GM12874 (cell line): Measurements from ENCODE around the gene FAM185A.

Experiments
- TF ChIP-seq, protein P1 (sequence below): IDR thresholded peaks from 2 replicates; pipeline ENCODE4 v1.5.1; 2011; ENCODE audit warnings: low read depth, mild to moderate bottlenecking, control low read depth, low read length, moderate library complexity; ENCODE audit not compliant: insufficient read depth

FAM185A gene

DNA sequence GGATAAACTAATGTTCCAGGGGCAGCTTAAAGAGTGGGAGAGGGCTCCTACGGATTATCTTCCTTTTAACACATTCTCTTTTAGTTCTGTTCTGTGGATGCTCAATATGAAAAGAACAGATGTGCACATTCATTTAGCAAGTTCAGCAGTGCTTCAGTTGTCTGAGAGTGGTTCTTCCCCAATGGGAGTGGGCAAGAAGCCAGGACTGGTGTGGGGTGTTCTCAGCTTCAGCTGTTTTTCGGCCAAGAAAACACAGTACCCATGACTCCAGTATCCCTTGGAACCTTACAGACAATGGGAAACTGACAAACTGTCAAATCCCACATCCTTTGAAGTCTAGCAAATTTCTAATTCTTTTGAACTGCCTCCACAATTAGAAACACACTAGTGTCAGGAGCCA is 92.5 kb downstream of the FAM185A start:
- TF ChIP-seq, protein P1, sequence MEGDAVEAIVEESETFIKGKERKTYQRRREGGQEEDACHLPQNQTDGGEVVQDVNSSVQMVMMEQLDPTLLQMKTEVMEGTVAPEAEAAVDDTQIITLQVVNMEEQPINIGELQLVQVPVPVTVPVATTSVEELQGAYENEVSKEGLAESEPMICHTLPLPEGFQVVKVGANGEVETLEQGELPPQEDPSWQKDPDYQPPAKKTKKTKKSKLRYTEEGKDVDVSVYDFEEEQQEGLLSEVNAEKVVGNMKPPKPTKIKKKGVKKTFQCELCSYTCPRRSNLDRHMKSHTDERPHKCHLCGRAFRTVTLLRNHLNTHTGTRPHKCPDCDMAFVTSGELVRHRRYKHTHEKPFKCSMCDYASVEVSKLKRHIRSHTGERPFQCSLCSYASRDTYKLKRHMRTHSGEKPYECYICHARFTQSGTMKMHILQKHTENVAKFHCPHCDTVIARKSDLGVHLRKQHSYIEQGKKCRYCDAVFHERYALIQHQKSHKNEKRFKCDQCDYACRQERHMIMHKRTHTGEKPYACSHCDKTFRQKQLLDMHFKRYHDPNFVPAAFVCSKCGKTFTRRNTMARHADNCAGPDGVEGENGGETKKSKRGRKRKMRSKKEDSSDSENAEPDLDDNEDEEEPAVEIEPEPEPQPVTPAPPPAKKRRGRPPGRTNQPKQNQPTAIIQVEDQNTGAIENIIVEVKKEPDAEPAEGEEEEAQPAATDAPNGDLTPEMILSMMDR: no peak

DNA sequence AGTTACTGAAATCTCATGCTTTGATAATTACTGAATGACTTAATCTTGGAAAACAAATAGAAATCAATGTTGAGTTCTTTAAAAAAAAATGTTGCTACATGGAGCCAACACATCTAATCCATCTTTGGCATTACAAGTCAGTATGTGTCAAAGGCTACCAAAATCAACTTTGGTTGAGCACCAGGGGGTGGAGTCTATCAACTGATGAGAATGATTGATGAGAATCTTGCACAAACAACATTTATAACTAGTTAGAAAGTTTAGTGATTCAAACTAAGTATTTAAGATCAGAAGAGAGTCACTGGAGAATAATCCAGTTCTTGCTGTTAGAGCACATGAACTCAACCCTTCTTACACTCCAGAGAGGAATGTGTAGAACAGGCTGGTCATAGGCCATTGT is 93.5 kb downstream of the FAM185A start:
- TF ChIP-seq, protein P1: no peak

DNA sequence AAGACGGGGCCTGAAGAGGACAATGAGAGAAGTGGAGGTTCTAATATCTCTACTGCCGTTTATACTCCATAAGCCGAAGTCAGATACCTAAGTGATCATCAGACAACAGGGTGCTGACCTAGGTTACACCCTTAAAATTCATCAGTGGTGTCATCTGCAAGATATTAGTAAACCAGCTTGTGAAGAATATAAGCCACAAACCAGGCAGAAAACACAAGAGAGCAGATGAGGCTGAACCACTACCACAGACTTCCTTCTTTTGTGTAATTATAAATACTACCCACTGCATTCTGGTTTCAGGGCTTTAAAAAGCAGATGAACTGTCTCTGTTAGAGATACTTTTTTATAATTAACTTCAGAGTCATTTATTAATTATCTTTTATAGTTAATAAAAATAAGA is 95.1 kb downstream of the FAM185A start:
- TF ChIP-seq, protein P1: no peak

DNA sequence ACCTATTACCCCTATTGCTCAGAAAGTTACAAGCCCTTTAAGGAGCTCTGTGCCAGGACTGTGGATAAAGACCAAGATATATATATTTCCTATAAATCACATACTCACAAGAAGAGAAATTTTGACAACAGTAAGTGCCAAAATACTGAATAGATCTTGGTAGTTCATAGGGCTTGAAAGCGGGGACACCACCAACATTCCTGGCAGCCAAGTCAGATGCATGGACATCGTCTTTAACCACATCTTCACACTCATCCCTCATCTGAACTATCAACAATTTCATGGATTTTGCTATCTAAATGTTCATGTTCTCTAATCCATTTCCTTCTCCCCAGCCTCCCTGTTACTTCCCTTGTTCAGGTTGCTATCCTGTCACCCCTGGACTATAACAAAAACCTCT is 96.5 kb downstream of the FAM185A start:
- TF ChIP-seq, protein P1: no peak

DNA sequence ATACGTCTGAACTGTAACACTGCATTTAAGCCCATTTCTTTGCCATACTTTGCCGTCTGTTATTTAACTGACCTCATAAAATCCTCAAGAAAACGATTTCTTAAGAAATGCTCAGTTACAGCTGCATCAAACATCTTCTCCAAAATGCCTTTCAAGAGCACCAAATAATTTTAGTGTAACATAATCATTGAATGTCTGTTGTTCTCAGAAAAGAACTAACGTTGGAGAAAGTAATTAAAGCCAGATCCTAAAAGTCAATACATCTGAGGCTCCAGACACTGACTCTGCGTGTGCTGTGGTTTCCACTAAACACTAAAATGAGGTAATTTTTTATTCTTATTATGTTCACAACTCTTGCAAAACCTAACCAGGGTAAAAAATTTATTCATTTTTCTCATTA is 100.3 kb downstream of the FAM185A start:
- TF ChIP-seq, protein P1: no peak

DNA sequence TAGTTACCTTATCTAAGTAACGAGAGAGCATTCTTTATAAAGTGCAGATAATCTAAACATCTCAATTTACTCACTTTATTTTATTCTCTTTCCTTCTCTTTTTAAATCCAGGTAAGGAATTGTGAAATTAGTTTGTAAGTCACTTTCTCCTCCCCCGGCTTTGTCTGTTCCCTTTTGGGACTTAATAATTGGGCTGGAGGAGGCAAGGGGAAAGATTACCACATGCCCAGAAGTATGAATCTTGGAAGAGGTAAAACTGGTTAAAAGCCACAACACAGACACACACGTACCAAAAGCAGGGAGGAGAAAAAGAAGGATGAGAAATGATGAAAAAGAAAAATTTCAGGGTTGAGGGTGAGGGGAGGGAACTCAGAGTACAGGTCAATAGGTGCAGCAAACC is 100.7 kb downstream of the FAM185A start:
- TF ChIP-seq, protein P1: no peak

DNA sequence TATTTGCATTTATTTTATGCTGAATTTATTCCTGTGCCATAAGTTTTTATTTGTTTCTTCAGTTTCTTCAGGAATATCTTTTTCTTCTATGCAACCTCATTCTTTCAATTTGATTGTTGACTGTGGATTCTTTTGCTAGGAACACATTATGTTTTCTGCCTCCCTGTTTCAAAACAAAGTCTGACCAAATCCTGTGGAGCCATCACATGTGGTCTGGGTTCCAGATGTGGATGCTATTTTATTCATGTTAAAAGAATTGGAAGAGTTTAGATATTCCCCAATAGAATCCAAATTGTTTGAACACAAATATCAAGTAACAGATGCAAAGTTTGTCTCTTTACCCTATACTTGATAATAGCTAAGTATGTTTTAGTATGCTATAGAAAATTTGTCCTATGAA is 107.2 kb downstream of the FAM185A start:
- TF ChIP-seq, protein P1: no peak
